NCI-H2227 (cell line): ENCODE measurements around the gene NRARP.

ENCODE experiments used
- DNase-seq: peaks from one replicate; lab custom pipeline; 2025; ENCODE audit not compliant: unreplicated experiment; lab: John Stamatoyannopoulos, UW

The NRARP gene

GRCh38 chr9:137299203-137299565 lies 2.9 kb downstream of the NRARP start:
- DNase-seq: no peak

- DNase-seq: no peak
These were observed 3.5 kb downstream of the NRARP start for GRCh38 chr9:137298401-137299202.

- DNase-seq: no peak
These were observed 4.1 kb downstream of the NRARP start for GRCh38 chr9:137297966-137298365.

GRCh38 chr9:137296670-137297664 lies 5.1 kb downstream of the NRARP start:
- DNase-seq: no peak

GRCh38 chr9:137295849-137296669 lies 6.0 kb downstream of the NRARP start:
- DNase-seq: no peak

GRCh38 chr9:137295238-137295811 lies 6.7 kb downstream of the NRARP start:
- DNase-seq: peak; percentile 52

GRCh38 chr9:137294681-137295237 lies 7.3 kb downstream of the NRARP start:
- DNase-seq: peak; percentile 55

GRCh38 chr9:137294091-137294680 lies 7.9 kb downstream of the NRARP start:
- DNase-seq: peak; percentile 39

- no peak for DNase-seq
These were observed 8.5 kb downstream of the NRARP start for GRCh38 chr9:137293482-137294090.

GRCh38 chr9:137293094-137293481 lies 9.0 kb downstream of the NRARP start:
- no peak for DNase-seq

- DNase-seq: no peak
These were observed 15.1 kb downstream of the NRARP start for GRCh38 chr9:137286975-137287383.

GRCh38 chr9:137281345-137282116 lies 20.5 kb downstream of the NRARP start:
- no peak for DNase-seq

GRCh38 chr9:137280474-137281344 lies 21.4 kb downstream of the NRARP start:
- no peak for DNase-seq

GRCh38 chr9:137279741-137280473 lies 22.2 kb downstream of the NRARP start:
- DNase-seq: no peak

GRCh38 chr9:137278721-137279711 lies 23.1 kb downstream of the NRARP start:
- DNase-seq: no peak
